Activated CD8-positive, alpha-beta T cell treated with anti-CD3 and anti-CD28 coated beads for 36 hours (primary cell): ENCODE measurements around the gene HOXC5. TPM values are rescaled to one million over a fixed set of nuclear protein-coding genes. Genes with fewer than 3 reads are reported as not detected.
A peak's percentile ranks its signal among the peaks of the same experiment; 100 is the strongest.
"Not testable (repeated sequence)": the region's sequence is repeated elsewhere in the genome, so short reads cannot be mapped to it uniquely, and the experiment has no call there.

Source experiments
- ATAC-seq: fragments of 200-7000 bp; cut with Tn5 transposase; one replicate; pipeline ENCODE4 v1.10.0; 2021; ENCODE audit warnings: mild to moderate bottlenecking, moderate library complexity
- CTCF ChIA-PET: fragments of 350-600 bp; sonication (Branson Sonifier 250); formaldehyde crosslinking; loops from one replicate; lab custom pipeline; 2021; ENCODE audit warnings: antibody characterized with exemption; lab: Charles Lee
- POLR2A ChIA-PET: fragments of 350-600 bp; sonication (Branson Sonifier 250); formaldehyde crosslinking; loops from one replicate; lab custom pipeline; 2021; ENCODE audit warnings: antibody characterized with exemption; lab: Charles Lee
- DNase-seq: peaks from one replicate; pipeline ENCODE4 v3.0.0-alpha.2; 2020
- H3K27ac Mint-ChIP-seq: one replicate; pipeline ENCODE4 v1.8.0; 2021; ENCODE audit warnings: mild to moderate bottlenecking, mixed read lengths
- H3K27me3 Mint-ChIP-seq: one replicate; pipeline ENCODE4 v1.8.0; 2021; ENCODE audit warnings: mixed read lengths
- H3K36me3 Mint-ChIP-seq: one replicate; pipeline ENCODE4 v1.8.0; 2021; ENCODE audit warnings: low read depth, mixed read lengths
- H3K4me1 Mint-ChIP-seq: one replicate; pipeline ENCODE4 v1.8.0; 2021; ENCODE audit warnings: low read depth, mixed read lengths
- H3K4me3 Mint-ChIP-seq: one replicate; pipeline ENCODE4 v1.8.0; 2021; ENCODE audit warnings: mild to moderate bottlenecking, moderate library complexity, mixed read lengths
- H3K9me3 Mint-ChIP-seq: one replicate; pipeline ENCODE4 v1.8.0; 2021; ENCODE audit warnings: mixed read lengths
- CTCF ChIP-seq: fragments of 200-600 bp; IDR thresholded peaks from one replicate; pipeline ENCODE4 v1.8.0; 2022; ENCODE audit warnings: antibody characterized with exemption, mild to moderate bottlenecking
- intact Hi-C: fragments of 100-400 bp; cut with micrococcal nuclease; formaldehyde crosslinking; loops from one replicate; pipeline ENCODE4 v1.10.0; 2022
- microRNA-seq: library from miRNA; unstranded; fragments of <30 nt; microRNA quantifications from one replicate; pipeline ENCODE4 v1.2.0, GENCODE V29; 2022; ENCODE audit warnings: borderline microRNAs expressed, borderline replicate concordance
- total RNA-seq, 2 experiments: library from RNA; stranded (reverse); gene quantifications; one replicate each; pipeline ENCODE4 v1.2.3, GENCODE V29; 2021

The HOXC5 gene
- total RNA-seq, 2 experiments from 2014 or later = not detected

DNA sequence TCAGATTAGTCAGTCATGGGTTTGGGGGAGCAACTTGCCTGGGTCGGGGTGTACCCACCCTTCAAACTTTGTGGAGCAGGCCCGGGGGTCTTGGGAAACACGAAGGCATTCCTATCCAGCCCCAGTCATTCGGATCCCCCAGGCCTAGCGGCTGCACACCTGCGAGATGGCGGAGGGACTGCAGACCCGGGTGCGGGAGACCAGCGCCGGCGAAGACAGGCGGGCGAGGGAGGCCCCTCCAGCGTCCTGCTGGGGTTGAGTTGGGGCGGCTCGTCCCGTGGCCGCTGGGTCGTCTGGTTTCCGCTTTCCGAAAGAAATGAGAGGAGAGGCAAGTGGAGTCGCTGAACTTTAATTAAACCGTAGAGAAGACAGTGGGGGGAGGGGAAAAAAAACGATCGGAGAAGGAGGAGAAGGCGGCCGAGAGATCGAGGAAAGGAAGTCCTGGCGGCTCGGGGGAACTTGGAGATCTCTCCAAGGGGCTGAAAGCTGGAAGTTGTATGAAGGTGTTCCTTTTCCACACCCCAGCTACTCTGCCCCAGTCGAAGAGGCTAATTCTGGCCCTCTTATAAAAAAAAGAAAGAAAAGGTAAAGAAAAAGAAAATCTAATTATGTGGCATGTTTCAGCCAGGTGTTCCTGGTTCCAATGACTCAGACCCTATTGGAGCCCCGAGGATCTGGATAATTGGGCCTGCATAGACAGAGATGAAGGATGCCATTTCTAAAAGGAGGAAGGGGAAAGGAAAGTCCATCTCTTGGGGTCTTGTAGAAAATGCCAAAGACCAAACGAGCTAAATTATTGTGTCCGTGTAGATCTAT lies 48.9 kb downstream of the HOXC5 start:
- H3K9me3 Mint-ChIP-seq, H3K36me3 Mint-ChIP-seq, intact Hi-C loops, POLR2A ChIA-PET, ATAC-seq, H3K27me3 Mint-ChIP-seq: not testable (repeated sequence)
- Mint-ChIP-seq H3K27ac (peak overlapping the region; percentile 94), H3K4me1 (peaks cover 24% of the 10 kb centered on the region), H3K4me3 (peak overlapping the region; percentile 88)
- CTCF ChIA-PET = interaction anchor here (0.9 to 1.0 kb wide), 2 partner anchors 28 to 76 kb away, joined by 4 read pairs; partner anchors contain the start of gene HOXC4
- peak; percentile 27 for DNase-seq

- DNase-seq = peak; percentile 73
- intact Hi-C loops = no loop called here
- Mint-ChIP-seq H3K36me3 (no peaks in the 10 kb centered on the region), H3K27ac (peak overlapping the region; percentile 94), H3K4me3 (peak overlapping the region; percentile 88), H3K9me3 (no peaks in the 10 kb centered on the region), H3K4me1 (peaks cover 24% of the 10 kb centered on the region), H3K27me3 (no peaks in the 10 kb centered on the region)
- ChIA-PET POLR2A (no interaction called here), CTCF (interaction anchor here (0.9 to 1.0 kb wide), 2 partner anchors 29 to 77 kb away, joined by 4 read pairs; partner anchors contain the start of gene HOXC4)
- no peak for TF ChIP-seq CTCF
- ATAC-seq = peak; percentile 51
These were observed 49.6 kb downstream of the HOXC5 start for GRCh38 chr12:54082397-54082892.

Small RNAs within 50 kb of the gene (microRNA-seq; reads per million reads assigned to microRNA genes)
- gene MIR196A2 (2.4 reads per million), gene MIR615 (not detected)

Other genes starting within 250 kb of the HOXC5 start
- gene HOXC13, start 94.2 kb upstream of the HOXC5 start, total RNA-seq = not detected
- gene HOXC12, start 78.1 kb upstream of the HOXC5 start, total RNA-seq = not detected
- gene HOXC11, start 59.9 kb upstream of the HOXC5 start, total RNA-seq = not detected
- not detected for gene HOTAIR, start 58.1 kb upstream of the HOXC5 start, total RNA-seq
- not detected for gene HOXC10, start 47.9 kb upstream of the HOXC5 start, total RNA-seq
- gene HOXC9, start 32.9 kb upstream of the HOXC5 start, total RNA-seq = not detected
- not detected for gene HOXC8, start 24.1 kb upstream of the HOXC5 start, total RNA-seq
- gene HOXC6, start 4.6 kb upstream of the HOXC5 start, total RNA-seq = not detected
- gene HOXC4, start 20.8 kb downstream of the HOXC5 start, total RNA-seq = 1 to 10 TPM in 1 of 2 experiments, under 1 TPM in 1; 0.89 to 1.2 TPM
- gene SMUG1, start 155.9 kb downstream of the HOXC5 start, total RNA-seq = 10 to 100 TPM; 20.1 to 23.9 TPM
- gene CBX5, start 247.1 kb downstream of the HOXC5 start, total RNA-seq = 100 to 1,000 TPM; 125 to 128 TPM
- 1,000 to 10,000 TPM; 2,224 to 2,338 TPM for gene HNRNPA1, start 247.7 kb downstream of the HOXC5 start, total RNA-seq